Keratinocyte (primary cell): ENCODE data around the gene TBC1D22B. TPM values are rescaled to one million over a fixed set of nuclear protein-coding genes. Genes with fewer than 3 reads are reported as not detected.

Experiments
- DNase-seq: peaks from one replicate; pipeline ENCODE4 v3.0.0-alpha.2; 2011; ENCODE audit warnings: low read depth, missing footprints, low spot score
- FAIRE-seq: peaks from 2 replicates; lab custom pipeline; 2011; peaks lifted over from hg19 to GRCh38; lab: Jason Lieb, UNC
- H2AFZ ChIP-seq: 2 replicates; pipeline ENCODE4 v1.6.0; 2012; ENCODE audit warnings: low read length, control low read depth, inconsistent platforms; ENCODE audit not compliant: control insufficient read depth
- H3K27ac ChIP-seq: 2 replicates; pipeline ENCODE4 v1.5.1; 2011; ENCODE audit warnings: low read length; ENCODE audit not compliant: control insufficient read depth, insufficient read depth
- H3K27me3 ChIP-seq: 3 replicates; pipeline ENCODE4 v1.6.0; 2011; ENCODE audit warnings: low read length; ENCODE audit not compliant: control insufficient read depth, insufficient read depth; ENCODE audit errors: extremely low read depth
- H3K36me3 ChIP-seq, 2 experiments: 2 replicates in 1 of 2; 3 replicates in 1 of 2; pipeline ENCODE4 v1.5.1; 2011; ENCODE audit warnings: low read length in 2 of 2, mild to moderate bottlenecking in 1 of 2; ENCODE audit not compliant: control insufficient read depth in 2 of 2, insufficient read depth in 2 of 2; ENCODE audit errors: extremely low read depth in 1 of 2
- H3K4me1 ChIP-seq: 3 replicates; pipeline ENCODE4 v1.5.1; 2011; ENCODE audit warnings: low read length; ENCODE audit not compliant: control insufficient read depth, insufficient read depth; ENCODE audit errors: extremely low read depth
- H3K4me2 ChIP-seq: 3 replicates; pipeline ENCODE4 v1.6.0; 2011; ENCODE audit warnings: low read depth, low read length; ENCODE audit not compliant: control insufficient read depth, insufficient read depth; ENCODE audit errors: extremely low read depth
- H3K4me3 ChIP-seq, 3 experiments: fragments of 200-600 bp in 1 of 3; sonication (generic) in 1 of 3; 2 replicates in 2 of 3; 3 replicates in 1 of 3; pipeline ENCODE4 v1.5.1; 2011 to 2016; ENCODE audit warnings: low read length in 3 of 3, mild to moderate bottlenecking in 3 of 3, control low read depth in 2 of 3, inconsistent platforms in 1 of 3, low read depth in 1 of 3, mixed read lengths in 1 of 3, mixed run types in 1 of 3, moderate library complexity in 1 of 3; ENCODE audit not compliant: control insufficient read depth in 2 of 3, insufficient read depth in 2 of 3; ENCODE audit errors: extremely low read depth in 1 of 3
- H3K79me2 ChIP-seq: 2 replicates; pipeline ENCODE4 v1.6.0; 2012; ENCODE audit warnings: low read length; ENCODE audit not compliant: control insufficient read depth, insufficient read depth
- H3K9ac ChIP-seq: 3 replicates; pipeline ENCODE4 v1.6.0; 2011; ENCODE audit warnings: low read length; ENCODE audit not compliant: control insufficient read depth, insufficient read depth; ENCODE audit errors: extremely low read depth
- H3K9me1 ChIP-seq: 3 replicates; pipeline ENCODE4 v1.6.0; 2011; ENCODE audit warnings: low read length; ENCODE audit not compliant: control insufficient read depth, insufficient read depth; ENCODE audit errors: extremely low read depth
- H3K9me3 ChIP-seq: 2 replicates; pipeline ENCODE4 v1.5.1; 2012; ENCODE audit warnings: low read depth, low read length; ENCODE audit not compliant: control insufficient read depth
- H4K20me1 ChIP-seq: 3 replicates; pipeline ENCODE4 v1.6.0; 2011; ENCODE audit warnings: low read length; ENCODE audit not compliant: control insufficient read depth, insufficient read depth; ENCODE audit errors: extremely low read depth
- CTCF ChIP-seq, 3 experiments: IDR thresholded peaks in 1 of 3; conservative IDR thresholded peaks in 1 of 3; optimal IDR thresholded peaks in 1 of 3; 2 replicates in 2 of 3; 3 replicates in 1 of 3; pipeline versions ENCODE3 to v1.5.1; 2011; ENCODE audit warnings: low read length in 3 of 3, mild to moderate bottlenecking in 3 of 3, moderate library complexity in 2 of 3, control low read depth in 1 of 3, inconsistent platforms in 1 of 3; ENCODE audit not compliant: insufficient read depth in 2 of 3; ENCODE audit errors: extremely low read depth in 1 of 3
- EZH2 ChIP-seq: IDR thresholded peaks from one replicate; pipeline ENCODE4 v1.6.1; 2012; ENCODE audit warnings: inconsistent platforms, mild to moderate bottlenecking, low read length, moderate library complexity
- dilution Hi-C: fragments of 300-500 bp; cut with MboI; formaldehyde crosslinking; loops from one replicate; pipeline ENCODE4 v1.7.0; 2020; ENCODE audit warnings: low sequenced_read_pairs; ENCODE audit not compliant: extremely low pct_ligation_motif_present
- polyA plus RNA-seq, 5 experiments: library from polyadenylated mRNA; depleted of rRNA in 3 of 5; stranded (reverse) in 3 of 5; stranded (forward) in 1 of 5; unstranded in 1 of 5; fragments of >200 nt; gene quantifications; 1 replicate in 1 of 5; 2 replicates in 3 of 5; 3 replicates in 1 of 5; pipeline versions ENCODE4 v1.2.1 to v1.2.3, GENCODE V29; 2011 to 2012; ENCODE audit warnings: missing spikeins in 2 of 5, low read depth in 1 of 5, low replicate concordance in 1 of 5

TBC1D22B gene
- polyA plus RNA-seq, 1 donor (not counting 4 experiments of a cell fraction or from before 2014, with no cell fraction given): 5.9 TPM

- H4K20me1 ChIP-seq: no peaks in the 10 kb centered on the region
Observed at GRCh38 chr6:37285861-37286311, 28.3 kb downstream of the TBC1D22B start.

DNA sequence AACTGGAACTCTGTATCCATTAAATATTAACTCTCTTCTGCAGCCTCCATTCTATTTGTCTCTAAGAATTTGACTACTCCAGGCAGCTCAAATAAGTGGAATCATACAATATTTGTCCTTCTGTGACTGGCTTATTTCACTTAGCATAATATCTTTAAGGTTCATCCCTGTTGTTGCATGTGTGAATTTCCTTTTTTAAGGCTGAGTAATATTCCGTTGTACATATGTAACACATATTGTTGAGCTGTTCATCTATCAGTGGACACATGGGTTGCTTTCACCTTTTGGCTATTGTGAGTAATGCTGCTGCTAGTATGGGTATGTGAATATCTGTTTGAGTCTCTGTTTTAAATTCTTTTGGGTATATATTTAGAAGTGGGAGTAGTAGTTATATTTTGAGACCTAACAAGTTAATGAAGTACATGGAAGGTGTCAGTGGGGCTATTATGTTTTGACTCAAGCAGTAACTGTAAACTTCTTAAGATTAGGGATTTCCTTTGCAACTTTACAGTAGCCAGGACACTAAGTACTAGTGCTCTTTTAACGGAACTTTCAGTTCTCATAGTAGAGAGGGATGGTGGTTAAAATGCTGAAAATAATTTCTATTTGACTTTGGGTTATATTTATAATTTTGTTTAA lies 30.1 kb downstream of the TBC1D22B start:
- H4K20me1 ChIP-seq: no peaks in the 10 kb centered on the region
- TF ChIP-seq CTCF (optimal IDR thresholded peaks at IDR 0.05 in 1 of 3, IDR thresholded peaks at IDR 0.05 in 1 of 3, conservative IDR thresholded peaks at IDR 0.05 in 1 of 3; ENCODE audit: extremely low read depth in 1 of 3, insufficient read depth in 2 of 3, low read length in 3 of 3): no peak
- TF ChIP-seq EZH2: no peak
- DNase-seq (no peak), FAIRE-seq (no peak)
- no peak overlapping the region for H3K9ac ChIP-seq
- no peak overlapping the region for H3K4me3 ChIP-seq
- H3K9me1 ChIP-seq: peaks cover 2% of the 10 kb centered on the region
- H3K79me2 ChIP-seq: no peaks in the 10 kb centered on the region
- H2AFZ ChIP-seq: no peak overlapping the region
- dilution Hi-C loops: no loop called here
- no peaks in the 10 kb centered on the region for H3K9me3 ChIP-seq
- peaks cover 21 to 36% of the 10 kb centered on the region in 2 experiments for H3K36me3 ChIP-seq
- no peaks in the 10 kb centered on the region for H3K4me1 ChIP-seq
- no peak overlapping the region for H3K4me2 ChIP-seq
- no peaks in the 10 kb centered on the region for H3K27me3 ChIP-seq
- no peak overlapping the region for H3K27ac ChIP-seq

More at GRCh38 chr6:37285861-37286311, 28.3 kb downstream of the TBC1D22B start:
- no peak overlapping the region for H3K9ac ChIP-seq
- H3K79me2 ChIP-seq: no peaks in the 10 kb centered on the region
- H3K4me3 ChIP-seq: no peak overlapping the region
- no peak overlapping the region for H2AFZ ChIP-seq
- H3K9me3 ChIP-seq: no peaks in the 10 kb centered on the region
- H3K4me1 ChIP-seq: no peaks in the 10 kb centered on the region
- dilution Hi-C loops: no loop called here
- peaks cover 10 to 28% of the 10 kb centered on the region in 2 experiments for H3K36me3 ChIP-seq
- peaks cover 2% of the 10 kb centered on the region for H3K9me1 ChIP-seq
- TF ChIP-seq CTCF (optimal IDR thresholded peaks at IDR 0.05 in 1 of 3, IDR thresholded peaks at IDR 0.05 in 1 of 3, conservative IDR thresholded peaks at IDR 0.05 in 1 of 3; ENCODE audit: extremely low read depth in 1 of 3, insufficient read depth in 2 of 3, low read length in 3 of 3) (no peak), EZH2 (no peak)
- DNase-seq: no peak
- H3K27ac ChIP-seq: no peak overlapping the region
- H3K27me3 ChIP-seq: no peaks in the 10 kb centered on the region
- no peak overlapping the region for H3K4me2 ChIP-seq
- FAIRE-seq: no peak
